ENCODE data around the gene PTOV1.

GRCh38 chr19:49833599-49833998 is 17.4 kb upstream of the PTOV1 start:
- TF ChIP-seq GATA3 (IDR thresholded peaks at IDR 0.05; ENCODE audit: low read depth, low read length) (no peak), GATA2 (IDR thresholded peaks at IDR 0.05; ENCODE audit: low read depth, low read length) (no peak)

Data from SH-SY5Y (cell line).